ACC112 (cell line): Measurements from ENCODE around the gene EFCAB11.

Experiments used
- H2AFZ ChIP-seq: fragments of 200-600 bp; sonication (generic); one replicate; pipeline ENCODE4 v1.6.0; 2017; ENCODE audit warnings: antibody characterized with exemption, low read length; ENCODE audit not compliant: unreplicated experiment
- H3K27ac ChIP-seq: fragments of 200-600 bp; sonication (generic); 2 replicates; pipeline ENCODE4 v1.5.1; 2014; ENCODE audit warnings: low read depth, mild to moderate bottlenecking, antibody characterized with exemption, low read length, moderate library complexity
- H3K27me3 ChIP-seq: fragments of 200-600 bp; sonication (generic); 2 replicates; pipeline ENCODE4 v1.6.1; 2014; ENCODE audit warnings: mild to moderate bottlenecking, antibody characterized with exemption, low read length, moderate library complexity, mixed read lengths; ENCODE audit not compliant: insufficient read depth
- H3K36me3 ChIP-seq: fragments of 200-600 bp; sonication (generic); 2 replicates; pipeline ENCODE4 v1.6.1; 2016; ENCODE audit warnings: mild to moderate bottlenecking, antibody characterized with exemption, low read length, moderate library complexity, mixed read lengths; ENCODE audit not compliant: insufficient read depth
- H3K4me1 ChIP-seq: fragments of 200-600 bp; sonication (generic); one replicate; pipeline ENCODE4 v1.6.1; 2016; ENCODE audit warnings: low read length, mixed read lengths; ENCODE audit not compliant: insufficient read depth, unreplicated experiment, control insufficient read depth
- H3K4me3 ChIP-seq: fragments of 200-600 bp; sonication (generic); 2 replicates; pipeline ENCODE4 v1.5.1; 2014; ENCODE audit warnings: mild to moderate bottlenecking, low read depth, low read length
- H3K79me2 ChIP-seq: fragments of 200-600 bp; sonication (generic); one replicate; pipeline ENCODE4 v1.6.0; 2016; ENCODE audit warnings: low read length; ENCODE audit not compliant: control insufficient read depth, unreplicated experiment, insufficient read depth

The EFCAB11 gene

DNA sequence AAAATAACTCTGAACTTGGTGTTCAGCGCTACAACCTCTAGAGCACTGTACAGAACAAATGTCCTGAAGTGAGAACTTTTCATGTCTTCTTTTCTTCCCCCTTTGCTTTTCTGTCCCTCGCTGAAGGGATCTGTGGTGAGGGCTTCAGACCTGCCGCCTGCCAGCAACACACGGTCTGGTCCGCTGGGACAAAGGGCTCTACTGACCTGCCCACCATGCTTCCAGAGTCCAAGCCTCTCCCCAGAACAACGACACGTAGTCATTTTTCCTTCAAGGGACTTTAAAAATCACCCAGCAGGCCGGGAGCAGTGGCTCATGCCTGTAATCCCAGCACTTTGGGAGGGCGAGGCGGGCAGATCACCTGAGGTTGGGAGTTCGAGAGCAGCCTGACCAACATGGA lies 140.4 kb downstream of the EFCAB11 start:
- Histone ChIP-seq H3K79me2 (no peaks in the 10 kb centered on the region), H2AFZ (no peak overlapping the region), H3K4me3 (no peak overlapping the region), H3K27ac (no peak overlapping the region), H3K27me3 (no peaks in the 10 kb centered on the region), H3K36me3 (no peaks in the 10 kb centered on the region), H3K4me1 (peaks cover 5% of the 10 kb centered on the region)

DNA sequence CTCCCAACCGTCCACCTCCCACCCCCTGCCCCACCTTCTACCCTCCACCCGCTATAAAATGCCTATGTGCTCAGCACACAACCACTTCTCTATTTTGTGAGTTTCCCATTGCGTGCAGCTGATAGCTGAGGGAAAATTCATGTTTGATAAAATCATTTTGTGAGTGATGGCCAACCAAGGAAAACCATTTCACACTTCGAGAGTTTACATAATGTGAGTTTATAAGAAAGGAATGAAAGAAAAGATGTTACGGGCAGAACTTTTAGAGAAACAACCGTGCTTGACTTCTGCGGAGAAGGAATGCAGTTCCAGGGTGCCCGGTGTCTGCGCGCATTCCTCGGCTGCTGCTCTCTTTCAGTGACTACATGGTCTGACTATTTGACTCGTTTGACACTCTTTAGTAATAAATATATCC lies 140.9 kb downstream of the EFCAB11 start:
- Histone ChIP-seq H3K36me3 (no peaks in the 10 kb centered on the region), H2AFZ (no peak overlapping the region), H3K27me3 (no peaks in the 10 kb centered on the region), H3K4me1 (peaks cover 5% of the 10 kb centered on the region), H3K27ac (no peak overlapping the region), H3K79me2 (no peaks in the 10 kb centered on the region), H3K4me3 (no peak overlapping the region)

DNA sequence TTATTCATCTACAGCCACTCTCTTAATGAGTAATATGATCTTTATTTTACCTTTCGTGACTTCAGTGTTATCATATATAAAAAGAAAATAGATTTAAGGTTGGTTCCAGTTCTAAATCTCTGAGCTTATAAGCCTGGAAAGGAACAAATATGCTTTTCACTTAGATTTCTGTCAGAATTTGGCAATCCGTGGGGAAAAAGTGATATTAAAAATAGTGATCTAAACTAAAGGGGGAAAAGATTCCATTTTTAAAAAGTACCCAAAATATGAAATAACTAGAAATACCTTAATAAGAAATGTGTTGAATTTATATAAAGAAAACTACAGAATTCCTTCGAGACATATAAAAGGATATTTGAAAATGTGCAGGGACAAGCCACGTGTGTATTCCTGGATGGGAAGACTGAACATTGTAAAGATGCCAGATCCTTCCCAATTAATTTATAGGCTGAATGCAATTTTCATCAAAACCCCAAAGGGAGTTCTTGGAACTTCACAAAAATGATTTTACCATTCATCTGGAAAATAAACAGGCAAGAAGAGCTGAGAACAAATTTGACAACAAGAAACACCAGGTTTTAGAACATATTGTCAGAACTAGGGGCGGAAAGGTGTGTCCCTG lies 142.5 kb downstream of the EFCAB11 start:
- Histone ChIP-seq H3K4me1 (no peaks in the 10 kb centered on the region), H3K79me2 (no peaks in the 10 kb centered on the region), H3K4me3 (no peak overlapping the region), H3K27ac (no peak overlapping the region), H2AFZ (no peak overlapping the region), H3K27me3 (no peaks in the 10 kb centered on the region), H3K36me3 (no peaks in the 10 kb centered on the region)

DNA sequence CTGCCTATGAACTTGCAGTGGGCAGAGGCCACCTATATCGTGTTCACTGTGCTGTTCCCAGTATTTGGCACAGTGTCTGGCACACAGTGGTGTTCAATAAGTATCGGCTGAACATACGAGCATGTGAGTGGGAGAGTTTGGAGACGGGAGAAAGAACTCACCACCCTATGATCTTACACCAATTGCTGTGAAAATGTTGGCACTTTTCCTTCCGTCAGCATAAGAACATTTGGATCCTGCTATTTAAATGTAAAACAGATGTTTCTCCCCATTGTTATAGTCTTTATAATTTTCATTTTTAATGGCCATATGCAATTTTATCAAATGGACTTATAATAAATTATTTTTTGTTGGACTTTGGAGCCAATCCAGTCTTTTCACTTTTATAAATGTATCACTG lies 144.4 kb downstream of the EFCAB11 start:
- no peak overlapping the region for H2AFZ ChIP-seq
- no peak overlapping the region for H3K27ac ChIP-seq
- H3K4me3 ChIP-seq: no peak overlapping the region
- H3K4me1 ChIP-seq: no peaks in the 10 kb centered on the region
- H3K27me3 ChIP-seq: no peaks in the 10 kb centered on the region
- H3K36me3 ChIP-seq: no peaks in the 10 kb centered on the region
- H3K79me2 ChIP-seq: no peaks in the 10 kb centered on the region

DNA sequence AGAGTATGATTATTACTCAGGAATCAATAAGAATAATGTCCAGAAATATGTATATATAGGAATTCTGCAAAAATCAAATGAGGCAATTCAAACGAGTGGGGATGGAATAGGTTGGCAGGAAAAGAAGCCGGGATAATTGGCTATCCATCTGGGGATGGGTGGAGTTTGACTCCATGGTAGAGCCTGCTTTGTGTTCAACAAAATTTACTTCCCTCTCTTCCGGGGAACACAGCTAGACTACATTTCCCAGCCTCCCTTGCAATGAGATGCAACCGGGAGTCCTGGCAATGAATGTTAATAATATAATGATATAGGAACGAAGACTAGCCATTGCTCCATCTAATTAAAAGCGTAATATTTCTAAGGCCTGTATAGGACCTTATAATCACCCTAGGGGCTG lies 146.6 kb downstream of the EFCAB11 start:
- H3K27ac ChIP-seq: no peak overlapping the region
- H3K4me3 ChIP-seq: no peak overlapping the region
- no peak overlapping the region for H2AFZ ChIP-seq
- H3K4me1 ChIP-seq: no peaks in the 10 kb centered on the region
- H3K36me3 ChIP-seq: no peaks in the 10 kb centered on the region
- no peaks in the 10 kb centered on the region for H3K79me2 ChIP-seq
- H3K27me3 ChIP-seq: no peaks in the 10 kb centered on the region

DNA sequence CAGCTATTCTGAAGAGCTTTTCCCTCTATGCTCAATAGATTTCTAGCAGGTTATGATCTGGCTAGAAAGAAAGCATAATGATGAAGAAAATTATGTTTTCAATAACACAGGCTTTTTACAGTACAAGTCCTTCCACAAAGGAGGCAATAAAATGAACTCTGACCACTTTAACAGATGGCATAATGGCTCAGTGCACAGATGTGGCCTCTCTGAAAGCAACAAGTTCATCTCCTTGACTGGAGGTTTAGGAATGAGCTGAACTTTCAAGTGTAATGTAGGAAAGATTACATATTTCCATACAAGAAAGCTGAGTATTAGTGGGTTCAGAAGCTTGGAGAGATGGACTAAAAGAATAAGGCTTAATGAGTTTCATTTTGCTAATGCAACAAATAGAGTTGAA lies 147.4 kb downstream of the EFCAB11 start:
- H3K79me2 ChIP-seq: no peaks in the 10 kb centered on the region
- no peaks in the 10 kb centered on the region for H3K27me3 ChIP-seq
- H3K4me1 ChIP-seq: no peaks in the 10 kb centered on the region
- no peaks in the 10 kb centered on the region for H3K36me3 ChIP-seq
- no peak overlapping the region for H3K4me3 ChIP-seq
- H3K27ac ChIP-seq: no peak overlapping the region
- no peak overlapping the region for H2AFZ ChIP-seq

DNA sequence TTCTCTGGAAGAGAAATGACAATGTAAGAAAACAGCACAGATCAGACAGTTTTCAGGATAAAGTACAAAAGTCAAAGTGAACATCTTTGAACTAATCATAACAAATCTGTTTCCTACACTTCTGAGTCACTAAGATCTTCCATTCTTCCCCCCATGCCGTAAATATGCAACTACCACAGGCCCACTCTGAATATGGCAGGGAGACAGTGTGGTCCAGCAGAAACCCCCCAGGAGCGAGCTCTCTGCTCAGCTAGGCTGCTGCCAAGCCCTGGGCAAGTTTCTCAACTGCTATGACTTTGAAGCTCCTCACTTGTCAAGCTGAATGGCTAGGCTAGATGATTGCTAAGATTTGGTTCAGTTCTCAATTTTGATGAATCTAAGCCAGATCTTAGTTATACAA lies 148.1 kb downstream of the EFCAB11 start:
- Histone ChIP-seq H3K27me3 (no peaks in the 10 kb centered on the region), H2AFZ (no peak overlapping the region), H3K79me2 (no peaks in the 10 kb centered on the region), H3K27ac (no peak overlapping the region), H3K36me3 (no peaks in the 10 kb centered on the region), H3K4me3 (no peak overlapping the region), H3K4me1 (no peaks in the 10 kb centered on the region)

DNA sequence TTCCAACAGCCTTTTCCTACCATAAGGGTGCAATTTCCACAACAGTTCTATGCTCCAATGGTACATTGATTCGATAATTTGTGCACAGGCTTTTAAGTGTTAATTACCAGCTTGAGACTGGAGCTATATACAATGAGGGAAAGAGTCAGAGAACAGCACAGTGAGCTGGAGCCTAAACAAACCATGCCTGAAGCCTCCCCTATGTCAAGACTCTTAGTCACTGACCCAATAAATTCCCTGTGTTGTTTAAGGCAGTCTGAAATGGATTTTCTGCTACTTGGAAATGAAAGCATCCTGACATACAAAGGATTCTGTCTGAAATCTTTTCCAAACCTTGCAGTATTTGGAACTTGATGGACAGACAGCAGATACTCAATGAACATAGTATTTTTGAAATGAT lies 149.0 kb downstream of the EFCAB11 start:
- Histone ChIP-seq H2AFZ (no peak overlapping the region), H3K4me3 (no peak overlapping the region), H3K27me3 (no peaks in the 10 kb centered on the region), H3K4me1 (no peaks in the 10 kb centered on the region), H3K27ac (no peak overlapping the region), H3K79me2 (no peaks in the 10 kb centered on the region), H3K36me3 (no peaks in the 10 kb centered on the region)

DNA sequence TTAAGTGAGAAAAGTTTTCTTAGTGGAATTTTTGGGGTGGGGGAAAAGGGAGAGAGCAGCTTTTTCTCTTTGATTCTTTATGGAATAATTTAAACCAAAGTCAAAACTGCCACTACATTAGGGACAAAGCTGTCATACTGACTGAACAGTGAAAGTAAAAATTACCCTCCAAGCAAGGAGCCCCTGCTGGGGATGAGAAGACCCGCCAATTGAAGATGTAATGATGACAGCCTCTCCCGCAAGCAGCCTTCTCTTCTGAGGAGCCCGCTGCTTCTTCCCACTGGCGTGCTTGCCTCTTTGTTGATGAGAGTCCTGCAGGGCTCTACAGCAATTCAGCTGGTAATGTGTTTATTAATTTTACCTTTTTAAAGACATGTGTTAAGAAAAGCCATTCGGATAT lies 151.0 kb downstream of the EFCAB11 start:
- Histone ChIP-seq H3K36me3 (no peaks in the 10 kb centered on the region), H3K4me1 (no peaks in the 10 kb centered on the region), H2AFZ (no peak overlapping the region), H3K27me3 (no peaks in the 10 kb centered on the region), H3K79me2 (no peaks in the 10 kb centered on the region), H3K27ac (no peak overlapping the region), H3K4me3 (no peak overlapping the region)

DNA sequence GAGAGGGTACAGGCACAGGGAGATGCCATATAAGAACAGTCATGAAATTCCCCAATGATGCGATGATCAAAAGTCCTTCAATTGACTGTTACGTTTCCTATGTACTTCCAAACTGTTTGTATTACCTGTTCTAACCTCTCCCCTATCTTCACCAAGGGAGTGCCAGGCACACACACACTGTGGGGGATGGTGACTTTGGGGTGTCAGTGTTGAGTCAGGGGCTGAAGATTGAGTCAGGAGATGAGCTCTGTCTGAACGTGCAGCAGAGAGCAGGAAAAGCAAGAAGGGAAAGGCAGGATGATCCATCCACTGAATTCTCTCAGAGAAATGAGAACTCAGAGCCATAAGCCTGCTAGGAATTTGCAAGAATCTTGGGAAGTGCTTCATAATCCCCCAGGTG lies 153.4 kb downstream of the EFCAB11 start:
- no peak overlapping the region for H3K27ac ChIP-seq
- no peaks in the 10 kb centered on the region for H3K4me1 ChIP-seq
- no peaks in the 10 kb centered on the region for H3K27me3 ChIP-seq
- H3K4me3 ChIP-seq: no peak overlapping the region
- H2AFZ ChIP-seq: no peak overlapping the region
- H3K36me3 ChIP-seq: no peaks in the 10 kb centered on the region
- no peaks in the 10 kb centered on the region for H3K79me2 ChIP-seq

DNA sequence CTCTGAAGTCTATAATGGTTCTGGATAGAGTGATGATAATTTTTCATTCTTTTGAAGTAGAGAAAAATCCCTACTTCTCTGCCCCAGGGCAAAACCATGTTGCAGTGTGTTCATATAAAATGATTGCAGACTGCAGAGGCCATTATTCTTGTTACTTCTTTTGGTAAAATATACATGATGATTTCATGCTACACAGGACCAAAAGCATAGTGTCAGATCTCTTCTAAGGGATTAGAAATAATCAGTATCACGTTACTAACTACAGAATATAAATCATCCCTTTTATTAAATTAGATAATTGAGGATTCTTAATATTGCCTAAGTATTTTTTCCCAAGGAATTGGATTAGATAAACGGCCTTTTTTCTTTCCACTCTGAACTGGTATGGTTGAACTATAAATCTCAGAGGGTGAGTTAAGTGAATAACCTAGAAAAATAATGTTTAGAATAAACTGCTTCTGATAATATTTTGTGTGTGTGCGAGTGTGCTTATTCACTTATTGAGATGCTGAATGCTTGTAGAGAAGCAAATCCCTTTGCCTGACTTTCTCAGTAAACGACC lies 156.2 kb downstream of the EFCAB11 start:
- no peaks in the 10 kb centered on the region for H3K27me3 ChIP-seq
- H2AFZ ChIP-seq: no peak overlapping the region
- H3K36me3 ChIP-seq: no peaks in the 10 kb centered on the region
- H3K4me3 ChIP-seq: no peak overlapping the region
- no peak overlapping the region for H3K27ac ChIP-seq
- H3K4me1 ChIP-seq: no peaks in the 10 kb centered on the region
- no peaks in the 10 kb centered on the region for H3K79me2 ChIP-seq
